DMS 273 (cell line): ENCODE results near the gene CHST2.
A peak's percentile ranks its signal among the peaks of the same experiment; 100 is the strongest.

ENCODE experiments used
- DNase-seq: peaks from one replicate; lab custom pipeline; 2025; ENCODE audit not compliant: unreplicated experiment; lab: John Stamatoyannopoulos, UW

The CHST2 gene

GRCh38 chr3:143098032-143098764, 21.4 kb upstream of the CHST2 start:
- no peak for DNase-seq

GRCh38 chr3:143099210-143099609, 20.4 kb upstream of the CHST2 start:
- no peak for DNase-seq

GRCh38 chr3:143099690-143100089, 19.9 kb upstream of the CHST2 start:
- no peak for DNase-seq

- DNase-seq: peak; percentile 11
Measured at GRCh38 chr3:143100451-143100850, 19.1 kb upstream of the CHST2 start.

DNA sequence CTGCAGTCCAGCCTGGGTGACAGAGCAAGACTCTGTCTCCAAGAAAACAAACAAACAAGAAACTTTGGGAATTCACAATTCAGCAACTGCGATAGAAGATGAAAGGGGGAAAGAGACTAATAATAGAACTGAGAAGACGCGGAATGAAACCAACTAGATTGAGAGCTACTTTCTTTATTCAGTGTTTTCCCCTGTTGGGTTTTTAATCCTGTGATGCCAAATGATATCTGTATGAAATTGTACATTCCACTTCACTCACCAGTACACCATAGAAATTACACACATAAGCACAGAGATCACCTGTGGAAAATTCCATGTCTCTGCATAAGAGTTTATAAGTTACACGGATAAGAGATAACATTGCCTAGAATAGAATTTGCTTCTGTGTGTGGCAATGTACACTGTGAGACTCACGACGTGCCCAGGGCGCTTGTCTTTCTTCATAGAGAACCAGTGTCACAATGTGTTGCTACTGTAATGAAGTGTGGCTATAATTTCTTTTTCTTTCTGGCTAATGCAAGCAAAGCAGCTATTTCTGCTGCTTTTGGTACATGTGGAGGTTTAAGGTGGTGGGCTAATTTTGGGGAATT, 17.7 kb upstream of the CHST2 start:
- DNase-seq: no peak

- DNase-seq: no peak
Measured at GRCh38 chr3:143103652-143104051, 15.9 kb upstream of the CHST2 start.

DNA sequence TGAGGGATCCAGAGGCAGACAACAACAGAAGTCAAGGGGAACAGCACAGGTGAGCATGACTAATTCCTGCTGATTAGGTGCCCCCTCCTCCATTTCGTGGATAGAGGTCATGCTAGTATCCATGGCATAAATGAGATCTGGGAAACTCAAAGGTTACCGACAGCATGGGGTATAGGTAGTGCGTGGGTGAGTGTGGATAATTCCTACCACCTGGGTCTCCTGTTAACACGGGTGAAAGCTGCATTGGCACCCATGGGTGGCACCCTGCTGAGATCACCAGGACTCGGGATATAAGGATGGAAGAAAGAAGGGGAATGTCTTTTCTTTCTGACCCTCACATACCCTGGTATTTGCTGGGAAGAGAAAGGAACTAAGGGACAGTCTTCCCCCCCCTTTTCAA, 14.4 kb upstream of the CHST2 start:
- peak; percentile 20 for DNase-seq

DNA sequence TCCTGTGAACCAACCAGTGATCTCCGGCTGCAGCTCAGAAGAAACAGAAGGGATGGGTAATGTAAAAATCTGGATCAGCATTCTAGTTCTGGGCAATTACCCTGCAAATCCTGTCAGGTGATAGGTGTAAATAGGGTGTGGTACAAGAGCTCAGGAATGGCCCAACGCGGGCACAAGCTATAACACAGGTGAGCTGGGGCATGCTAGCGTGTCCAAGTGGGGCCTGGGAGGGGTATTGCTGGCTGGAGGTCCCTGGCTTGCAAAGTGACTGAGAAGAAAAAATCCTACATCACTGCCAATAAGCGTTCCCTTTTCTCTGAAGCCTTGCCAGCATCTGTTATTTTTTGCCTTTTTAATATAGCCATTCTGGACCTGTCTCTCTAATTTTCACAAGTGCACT, 9.7 kb upstream of the CHST2 start:
- no peak for DNase-seq

GRCh38 chr3:143110371-143110770, 9.2 kb upstream of the CHST2 start:
- no peak for DNase-seq

DNA sequence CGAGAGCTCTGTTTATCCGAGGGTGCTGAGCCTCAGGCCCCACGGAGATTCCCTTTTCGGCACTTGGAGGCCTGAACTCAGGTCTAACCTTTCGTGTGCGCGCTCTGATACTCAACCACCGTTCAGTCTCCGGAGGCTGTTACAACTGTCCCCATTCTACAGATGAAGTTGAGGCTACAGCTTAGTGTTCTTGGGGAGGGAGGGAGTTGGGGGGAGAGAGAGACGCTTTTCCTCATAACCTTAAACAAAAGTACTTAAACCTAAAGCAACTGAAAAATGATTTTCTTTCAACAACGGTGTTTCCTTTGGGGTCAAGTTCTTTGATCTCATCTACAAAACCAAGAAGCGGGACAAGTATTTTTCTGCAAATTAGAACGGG, 952 bp upstream of the CHST2 start:
- peak; percentile 40 for DNase-seq

DNA sequence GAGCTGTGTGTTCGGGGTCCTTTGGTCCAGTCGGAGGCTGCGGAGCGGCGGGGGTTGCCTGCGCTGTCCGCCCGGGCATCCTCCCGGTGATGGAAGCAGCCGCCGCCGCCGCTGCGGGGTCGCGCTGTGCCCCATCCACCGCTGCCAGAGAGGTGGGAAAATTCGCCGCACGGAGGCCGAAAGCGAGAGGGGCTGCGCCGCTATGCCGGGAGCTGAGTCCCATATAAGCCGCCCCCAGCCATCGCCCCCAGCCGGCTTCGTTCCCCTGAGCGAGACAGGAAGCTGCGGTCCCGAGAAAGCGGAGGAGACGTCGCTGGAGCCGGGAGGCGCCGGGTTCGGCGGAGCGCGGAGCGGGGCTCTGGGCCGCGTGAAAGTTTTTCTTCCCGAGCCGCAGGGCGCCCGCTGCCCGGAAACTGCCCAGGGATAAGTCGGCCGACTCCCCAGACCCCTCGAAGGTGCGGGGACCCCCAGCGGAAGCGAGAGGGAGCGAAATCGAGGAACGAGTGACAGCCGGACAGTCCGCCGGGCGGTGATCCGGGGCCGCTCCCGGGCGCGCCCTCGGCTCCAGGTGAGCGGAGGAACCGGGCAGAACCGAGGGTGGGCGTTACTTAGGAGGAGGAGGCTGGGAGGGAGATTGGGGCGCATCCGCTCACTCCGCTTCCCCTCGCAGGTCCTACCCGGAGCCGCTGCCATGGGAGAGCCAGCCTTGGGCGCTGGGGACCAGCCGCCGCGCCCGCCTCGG, 574 bp downstream of the CHST2 start:
- DNase-seq: peak; percentile 82

DNA sequence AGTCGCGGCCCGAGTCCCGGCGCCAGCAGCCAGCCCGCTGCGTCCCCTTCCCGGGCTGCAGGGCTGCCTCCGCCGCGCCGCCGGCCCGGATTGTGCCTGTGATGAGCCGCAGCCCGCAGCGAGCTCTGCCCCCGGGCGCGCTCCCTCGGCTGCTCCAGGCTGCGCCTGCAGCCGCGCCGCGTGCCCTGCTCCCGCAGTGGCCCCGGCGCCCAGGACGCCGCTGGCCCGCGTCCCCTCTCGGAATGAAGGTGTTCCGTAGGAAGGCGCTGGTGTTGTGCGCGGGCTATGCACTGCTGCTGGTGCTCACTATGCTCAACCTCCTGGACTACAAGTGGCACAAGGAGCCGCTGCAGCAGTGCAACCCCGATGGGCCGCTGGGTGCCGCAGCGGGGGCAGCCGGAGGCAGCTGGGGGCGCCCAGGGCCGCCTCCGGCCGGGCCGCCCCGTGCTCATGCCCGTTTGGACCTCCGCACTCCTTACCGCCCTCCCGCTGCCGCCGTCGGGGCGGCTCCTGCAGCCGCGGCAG, 1.2 kb downstream of the CHST2 start:
- DNase-seq: peak; percentile 82

DNA sequence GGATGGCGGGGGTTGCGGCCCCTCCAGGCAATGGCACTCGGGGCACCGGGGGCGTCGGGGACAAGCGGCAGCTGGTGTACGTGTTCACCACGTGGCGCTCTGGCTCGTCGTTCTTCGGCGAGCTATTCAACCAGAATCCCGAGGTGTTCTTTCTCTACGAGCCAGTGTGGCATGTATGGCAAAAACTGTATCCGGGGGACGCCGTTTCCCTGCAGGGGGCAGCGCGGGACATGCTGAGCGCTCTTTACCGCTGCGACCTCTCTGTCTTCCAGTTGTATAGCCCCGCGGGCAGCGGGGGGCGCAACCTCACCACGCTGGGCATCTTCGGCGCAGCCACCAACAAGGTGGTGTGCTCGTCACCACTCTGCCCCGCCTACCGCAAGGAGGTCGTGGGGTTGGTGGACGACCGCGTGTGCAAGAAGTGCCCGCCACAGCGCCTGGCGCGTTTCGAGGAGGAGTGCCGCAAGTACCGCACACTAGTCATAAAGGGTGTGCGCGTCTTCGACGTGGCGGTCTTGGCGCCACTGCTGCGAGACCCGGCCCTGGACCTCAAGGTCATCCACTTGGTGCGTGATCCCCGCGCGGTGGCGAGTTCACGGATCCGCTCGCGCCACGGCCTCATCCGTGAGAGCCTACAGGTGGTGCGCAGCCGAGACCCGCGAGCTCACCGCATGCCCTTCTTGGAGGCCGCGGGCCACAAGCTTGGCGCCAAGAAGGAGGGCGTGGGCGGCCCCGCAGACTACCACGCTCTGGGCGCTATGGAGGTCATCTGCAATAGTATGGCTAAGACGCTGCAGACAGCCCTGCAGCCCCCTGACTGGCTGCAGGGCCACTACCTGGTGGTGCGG, 1.9 kb downstream of the CHST2 start:
- peak; percentile 79 for DNase-seq

DNA sequence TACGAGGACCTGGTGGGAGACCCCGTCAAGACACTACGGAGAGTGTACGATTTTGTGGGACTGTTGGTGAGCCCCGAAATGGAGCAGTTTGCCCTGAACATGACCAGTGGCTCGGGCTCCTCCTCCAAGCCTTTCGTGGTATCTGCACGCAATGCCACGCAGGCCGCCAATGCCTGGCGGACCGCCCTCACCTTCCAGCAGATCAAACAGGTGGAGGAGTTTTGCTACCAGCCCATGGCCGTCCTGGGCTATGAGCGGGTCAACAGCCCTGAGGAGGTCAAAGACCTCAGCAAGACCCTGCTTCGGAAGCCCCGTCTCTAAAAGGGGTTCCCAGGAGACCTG, 2.5 kb downstream of the CHST2 start:
- no peak for DNase-seq

DNA sequence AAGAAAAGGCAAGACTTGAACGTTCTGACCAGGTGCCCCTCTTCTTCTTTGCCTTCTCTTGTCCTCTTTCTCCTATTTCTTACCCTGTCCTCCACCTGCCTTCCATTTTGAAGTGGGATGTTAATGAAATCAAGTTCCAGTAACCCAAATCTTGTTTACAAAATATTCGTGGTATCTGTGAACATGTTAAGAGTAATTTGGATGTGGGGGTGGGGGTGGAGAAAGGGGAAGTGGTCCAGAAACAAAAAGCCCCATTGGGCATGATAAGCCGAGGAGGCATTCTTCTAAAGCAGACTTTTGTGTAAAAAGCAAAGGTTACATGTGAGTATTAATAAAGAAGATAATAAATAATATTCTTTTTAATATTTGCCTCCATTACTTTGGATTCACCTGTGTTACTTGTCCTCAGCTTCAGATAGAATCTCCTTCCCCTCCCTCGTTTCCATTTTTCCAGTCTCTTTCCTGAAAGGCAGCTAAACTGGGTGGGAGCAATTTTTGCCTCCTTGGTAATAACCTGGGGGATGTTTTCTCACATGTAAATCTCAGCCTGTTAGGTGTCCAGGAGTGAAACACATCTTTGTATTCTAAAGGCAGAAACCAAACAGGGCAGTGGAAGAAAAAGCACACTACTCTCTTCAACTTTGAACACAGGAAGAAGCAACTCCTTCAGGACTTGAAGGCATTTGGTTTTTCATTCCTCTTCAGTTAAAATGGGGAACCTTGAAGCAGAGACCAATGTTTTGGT, 3.2 kb downstream of the CHST2 start:
- DNase-seq: no peak

DNA sequence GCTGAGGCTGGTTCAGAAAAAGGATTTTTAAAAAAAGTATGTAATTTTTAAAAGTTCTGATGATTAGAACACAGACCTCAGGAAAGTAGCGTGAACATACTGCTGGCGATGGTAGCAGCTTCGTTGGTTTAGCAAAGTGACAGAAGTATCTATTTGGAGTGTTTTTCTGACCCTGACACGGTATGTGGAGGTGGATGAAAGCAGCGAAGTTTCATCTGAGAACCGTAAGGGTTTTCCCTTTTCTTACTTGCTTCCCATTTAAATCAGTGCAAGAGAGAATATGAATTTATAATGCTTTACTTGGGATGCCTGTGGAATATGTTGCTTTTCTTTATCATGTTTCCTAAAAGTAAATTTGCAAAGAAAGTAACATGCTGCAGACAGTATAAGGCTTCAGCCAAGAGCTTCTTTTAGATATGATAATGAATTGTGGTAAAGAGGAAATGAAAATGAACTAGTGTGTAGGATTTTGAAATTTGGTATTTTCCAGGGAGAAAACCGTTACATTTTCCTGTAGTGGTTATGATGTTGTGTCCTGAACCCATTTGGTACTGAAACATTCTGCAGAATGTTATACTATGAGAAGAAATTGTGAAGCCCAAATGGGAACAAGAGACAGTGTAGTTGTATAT, 3.9 kb downstream of the CHST2 start:
- no peak for DNase-seq

DNA sequence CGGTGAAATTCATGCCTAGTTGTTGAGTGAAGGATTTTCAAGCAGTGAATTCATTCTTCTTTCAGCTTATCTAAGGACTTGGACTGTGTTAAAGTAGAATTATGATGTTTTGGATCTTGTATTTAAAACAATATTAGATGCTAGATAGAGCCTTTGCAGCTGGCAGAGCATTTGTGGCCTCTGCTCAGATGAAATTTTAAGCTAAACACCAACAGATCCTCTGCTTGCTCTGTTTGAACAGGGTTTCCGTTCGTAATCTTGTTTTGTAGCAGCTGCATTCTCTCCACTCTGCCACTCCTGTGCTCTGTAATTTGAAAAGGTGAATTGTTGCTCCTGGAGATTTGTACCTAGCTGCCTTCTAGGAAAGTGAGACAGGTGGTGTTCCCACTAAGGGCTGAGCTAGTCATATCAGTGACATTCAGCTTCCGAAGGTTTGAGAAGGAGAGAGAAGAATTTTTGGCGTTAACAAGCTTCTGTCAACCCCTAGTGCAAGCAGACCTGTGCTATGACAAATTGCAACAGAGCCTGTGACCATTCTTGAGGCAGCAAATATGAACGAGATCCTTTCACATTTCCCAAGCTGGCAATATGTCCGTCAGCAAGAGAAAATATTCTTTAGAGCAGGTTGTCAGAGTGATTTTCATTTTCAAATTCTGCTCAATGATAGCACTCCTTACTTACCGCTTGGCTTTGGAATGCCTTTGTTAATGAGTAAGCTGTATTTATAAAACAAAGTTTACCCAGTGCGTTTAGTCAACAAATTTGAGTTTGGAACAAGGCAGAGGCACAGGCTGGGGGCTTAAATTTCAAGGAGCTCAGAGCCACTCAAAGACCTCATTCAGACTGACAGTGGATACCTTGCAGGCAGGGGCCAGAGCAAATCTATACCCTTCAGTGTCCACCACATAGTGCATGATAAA, 5.3 kb downstream of the CHST2 start:
- DNase-seq: no peak

GRCh38 chr3:143127801-143128200, 8.2 kb downstream of the CHST2 start:
- no peak for DNase-seq
